Endothelial cell of umbilical vein (primary cell): ENCODE results near the gene MAT1A. TPM values are rescaled to one million over a fixed set of nuclear protein-coding genes. Genes with fewer than 3 reads are reported as not detected.
A peak's percentile ranks its signal among the peaks of the same experiment; 100 is the strongest.

Source experiments
- BruUV-seq: library from RNA; stranded (reverse); fragments of 400-500 nt; replicated peaks from 2 replicates; lab custom pipeline; 2021; lab: Mats Ljungman, UMichigan
- CTCF ChIA-PET: fragments of 300-600, 350-600 bp; sonication (Branson Sonifier 250); formaldehyde crosslinking; loops from one replicate; lab custom pipeline; 2021; ENCODE audit warnings: antibody characterized with exemption, inconsistent platforms; lab: Charles Lee
- POLR2A ChIA-PET: fragments of 300-600, 350-600 bp; sonication (Branson Sonifier 250); formaldehyde crosslinking; loops from one replicate; lab custom pipeline; 2021; ENCODE audit warnings: antibody characterized with exemption, inconsistent platforms; lab: Charles Lee
- DNase-seq: peaks from one replicate; pipeline ENCODE4 v3.0.0-alpha.2; 2011; ENCODE audit warnings: low read depth, low spot score
- FAIRE-seq: peaks from 2 replicates; lab custom pipeline; 2011; peaks lifted over from hg19 to GRCh38; lab: Jason Lieb, UNC
- H2AFZ ChIP-seq: 2 replicates; pipeline ENCODE4 v1.6.0; 2012; ENCODE audit warnings: low read depth, low read length, control low read depth, inconsistent platforms
- H3K27ac ChIP-seq: 2 replicates; pipeline ENCODE4 v1.5.1; 2011; ENCODE audit warnings: low read depth, mild to moderate bottlenecking, control low read depth, low read length, moderate library complexity; ENCODE audit not compliant: insufficient read depth
- H3K27me3 ChIP-seq, 2 experiments: 2 replicates each; pipeline versions ENCODE4 v1.6.0 to v1.6.1; 2011; ENCODE audit warnings: low read length in 2 of 2, mixed read lengths in 1 of 2; ENCODE audit not compliant: control insufficient read depth in 2 of 2, insufficient read depth in 2 of 2
- H3K36me3 ChIP-seq, 2 experiments: 2 replicates in 1 of 2; 3 replicates in 1 of 2; pipeline ENCODE4 v1.5.1; 2011; ENCODE audit warnings: low read length in 2 of 2, mild to moderate bottlenecking in 1 of 2, moderate library complexity in 1 of 2; ENCODE audit not compliant: control insufficient read depth in 2 of 2, insufficient read depth in 2 of 2; ENCODE audit errors: extremely low read depth in 1 of 2
- H3K4me1 ChIP-seq: 3 replicates; pipeline ENCODE4 v1.5.1; 2011; ENCODE audit warnings: mild to moderate bottlenecking, low read length; ENCODE audit not compliant: control insufficient read depth, insufficient read depth; ENCODE audit errors: extremely low read depth
- H3K4me2 ChIP-seq: 2 replicates; pipeline ENCODE4 v1.6.1; 2011; ENCODE audit warnings: low read length, control low read depth, mixed read lengths; ENCODE audit not compliant: insufficient read depth
- H3K4me3 ChIP-seq, 3 experiments: fragments of 200-600 bp in 1 of 3; sonication (generic), shearing (Covaris generic) in 1 of 3; replicated peaks in 1 of 3; 2 replicates each; pipeline ENCODE4 v1.5.1; 2011 to 2016; ENCODE audit warnings: control low read depth in 3 of 3, low read length in 3 of 3, mild to moderate bottlenecking in 2 of 3, inconsistent platforms in 1 of 3, low read depth in 1 of 3, moderate library complexity in 1 of 3; ENCODE audit not compliant: insufficient read depth in 1 of 3
- H3K79me2 ChIP-seq: 2 replicates; pipeline ENCODE4 v1.6.0; 2012; ENCODE audit warnings: low read length, inconsistent platforms; ENCODE audit not compliant: control insufficient read depth, insufficient read depth
- H3K9ac ChIP-seq: replicated peaks from 2 replicates; pipeline ENCODE3; 2011; ENCODE audit warnings: low read length, control low read depth; ENCODE audit not compliant: insufficient read depth; ENCODE audit errors: extremely low read depth
- H3K9me1 ChIP-seq: replicated peaks from 3 replicates; pipeline ENCODE4 v1.6.0; 2011; ENCODE audit warnings: mild to moderate bottlenecking, low read length; ENCODE audit not compliant: control insufficient read depth, insufficient read depth; ENCODE audit errors: extremely low read depth
- H3K9me3 ChIP-seq: replicated peaks from 2 replicates; pipeline ENCODE4 v1.5.1; 2012; ENCODE audit warnings: low read length, inconsistent platforms; ENCODE audit not compliant: control insufficient read depth, insufficient read depth
- H4K20me1 ChIP-seq: replicated peaks from 2 replicates; pipeline ENCODE3; 2011; ENCODE audit warnings: mild to moderate bottlenecking, low read length; ENCODE audit not compliant: control insufficient read depth, insufficient read depth; ENCODE audit errors: extremely low read depth
- EZH2 ChIP-seq: IDR thresholded peaks from 2 replicates; pipeline ENCODE4 v1.6.1; 2012; ENCODE audit warnings: borderline replicate concordance, low read depth, mild to moderate bottlenecking, moderate library complexity, low read length, inconsistent platforms; ENCODE audit not compliant: severe bottlenecking
- FOS ChIP-seq: IDR thresholded peaks from 2 replicates; pipeline ENCODE4 v1.6.1; 2011; ENCODE audit warnings: mild to moderate bottlenecking, low read length, moderate library complexity, borderline replicate concordance; ENCODE audit not compliant: insufficient read depth
- GATA2 ChIP-seq: IDR thresholded peaks from 2 replicates; pipeline ENCODE4 v1.7.0; 2011; ENCODE audit warnings: low read depth, mild to moderate bottlenecking, moderate library complexity, mixed read lengths, low read length; ENCODE audit not compliant: insufficient read length, insufficient read depth
- JUN ChIP-seq: IDR thresholded peaks from 2 replicates; pipeline ENCODE4 v1.6.1; 2011; ENCODE audit warnings: borderline replicate concordance, low read depth; ENCODE audit not compliant: insufficient read length, insufficient read depth
- MYC ChIP-seq: IDR thresholded peaks from one replicate; pipeline ENCODE4 v1.6.1; 2011; ENCODE audit warnings: mild to moderate bottlenecking, low read depth, low read length
- POLR2A ChIP-seq: IDR thresholded peaks from 2 replicates; pipeline ENCODE4 v1.6.1; 2012; ENCODE audit warnings: low read depth, mild to moderate bottlenecking, control low read depth, low read length
- dilution Hi-C: fragments of 300-500 bp; cut with MboI; formaldehyde crosslinking; loops from one replicate; pipeline ENCODE4 v1.15.0; 2019; ENCODE audit warnings: low sequenced_read_pairs; ENCODE audit not compliant: extremely low pct_ligation_motif_present
- intact Hi-C: fragments of 100-400 bp; cut with micrococcal nuclease; formaldehyde crosslinking; loops from one replicate; pipeline ENCODE4 v1.10.0; 2022
- polyA plus RNA-seq, 4 experiments: library from polyadenylated mRNA; depleted of rRNA in 3 of 4; stranded (reverse) in 3 of 4; unstranded in 1 of 4; fragments of >200 nt; gene quantifications; 2 replicates each; pipeline versions ENCODE4 v1.2.1 to v1.2.3, GENCODE V29; 2011 to 2012; ENCODE audit warnings: missing spikeins in 1 of 4
- total RNA-seq: library from RNA; stranded (reverse); gene quantifications from 2 replicates; pipeline ENCODE4 v1.2.3, GENCODE V29; 2021

MAT1A gene
- total and polyA plus RNA-seq, 2 donors (not counting 3 experiments of a cell fraction or from before 2014, with no cell fraction given): not detected

DNA sequence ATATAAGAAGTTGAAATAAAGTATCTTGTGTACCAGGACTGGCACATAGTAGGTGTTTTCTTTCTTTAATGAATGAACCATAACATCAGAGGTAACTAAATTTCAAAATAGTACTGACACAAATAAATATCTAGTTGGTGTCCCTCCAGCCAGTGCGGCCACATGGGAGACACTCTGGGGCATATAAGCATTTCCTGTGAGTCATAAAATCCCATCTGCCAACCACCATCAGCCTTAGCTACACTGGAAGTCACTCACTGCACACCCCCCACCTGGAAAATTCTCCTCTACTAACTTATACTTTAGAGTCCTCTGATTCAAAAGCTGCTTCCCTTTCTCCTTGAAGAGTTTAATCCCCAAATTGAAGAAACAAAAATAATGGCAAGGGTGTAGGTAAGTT lies 34.6 kb upstream of the MAT1A start:
- ChIA-PET POLR2A (no interaction called here), CTCF (interaction anchor here (1.4 kb wide), 1 partner anchor 54 kb away, joined by 5 read pairs; no protein-coding TSS in a partner anchor)
- Histone ChIP-seq H3K79me2 (no peaks in the 10 kb centered on the region), H3K36me3 (no peaks in the 10 kb centered on the region), H4K20me1 (no peaks in the 10 kb centered on the region), H3K27me3 (peaks cover 5 to 7% of the 10 kb centered on the region in 2 experiments), H3K27ac (no peak overlapping the region), H3K9me1 (no peaks in the 10 kb centered on the region), H2AFZ (no peak overlapping the region), H3K4me1 (no peaks in the 10 kb centered on the region), H3K4me3 (no peak overlapping the region), H3K4me2 (no peak overlapping the region), H3K9me3 (no peaks in the 10 kb centered on the region), H3K9ac (no peak overlapping the region)
- dilution Hi-C loops (no loop called here), intact Hi-C loops (no loop called here)
- FAIRE-seq (no peak), DNase-seq (peak; percentile 12)
- TF ChIP-seq POLR2A (no peak), FOS (peak; percentile 39)
- no TSS peak for BruUV-seq

DNA sequence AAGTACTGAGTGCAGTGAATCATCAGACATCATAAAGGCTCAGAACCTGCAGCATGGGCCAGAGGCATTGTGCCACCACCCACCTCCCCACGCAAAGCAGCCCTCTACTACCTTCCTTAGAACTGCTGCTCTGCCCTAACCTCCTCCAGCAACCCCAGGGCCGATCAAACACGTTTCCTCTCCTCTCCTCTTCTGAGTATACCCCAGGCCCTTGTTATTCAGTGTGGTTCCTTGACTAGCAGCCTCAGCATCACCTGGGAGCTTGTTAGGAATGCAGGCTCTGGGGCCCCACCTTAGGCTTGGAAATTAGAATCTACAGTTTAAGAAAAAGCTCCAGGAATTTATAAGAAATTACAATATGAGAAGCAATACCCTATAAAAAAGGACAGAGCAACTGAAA lies 33.9 kb upstream of the MAT1A start:
- no peaks in the 10 kb centered on the region for H3K9me3 ChIP-seq
- TF ChIP-seq FOS (no peak), EZH2 (no peak), POLR2A (no peak), JUN (no peak), MYC (no peak), GATA2 (no peak)
- ChIA-PET POLR2A (no interaction called here), CTCF (interaction anchor here (1.4 kb wide), 1 partner anchor 55 kb away, joined by 5 read pairs; no protein-coding TSS in a partner anchor)
- no peak overlapping the region for H3K27ac ChIP-seq
- H4K20me1 ChIP-seq: no peaks in the 10 kb centered on the region
- no peak overlapping the region for H2AFZ ChIP-seq
- no TSS peak for BruUV-seq
- H3K9me1 ChIP-seq: no peaks in the 10 kb centered on the region
- no peak overlapping the region for H3K4me3 ChIP-seq
- H3K9ac ChIP-seq: no peak overlapping the region
- H3K4me2 ChIP-seq: no peak overlapping the region
- H3K36me3 ChIP-seq: no peaks in the 10 kb centered on the region
- dilution Hi-C loops: no loop called here
- no peaks in the 10 kb centered on the region for H3K79me2 ChIP-seq
- H3K4me1 ChIP-seq: no peaks in the 10 kb centered on the region
- intact Hi-C loops: no loop called here
- H3K27me3 ChIP-seq: peaks cover 5 to 7% of the 10 kb centered on the region in 2 experiments
- FAIRE-seq (no peak), DNase-seq (no peak)
